K562 (cell line): Measurements from ENCODE around the gene EXOC6.

Source experiments
- FOXM1 ChIP-seq, 2 experiments: fragments of 450-650 bp in 1 of 2; sonication (generic) in 1 of 2; formaldehyde crosslinking in 1 of 2; IDR thresholded peaks; 2 replicates each; pipeline versions ENCODE4 v1.6.1 to v1.9.0; 2017 to 2022; ENCODE audit warnings: low read depth in 2 of 2, mild to moderate bottlenecking in 2 of 2, missing genetic modification reagents in 1 of 2, moderate library complexity in 1 of 2
- HCFC1 ChIP-seq: IDR thresholded peaks from 2 replicates; pipeline ENCODE4 v1.6.1; 2012; ENCODE audit warnings: low read depth, low read length, improper control_type of control experiment
- IRF2 ChIP-seq: sonication (generic); formaldehyde crosslinking; IDR thresholded peaks from 2 replicates; pipeline ENCODE4 v1.8.1; 2022; ENCODE audit warnings: mild to moderate bottlenecking, missing genetic modification reagents
- MBD2 ChIP-seq: sonication (generic); IDR thresholded peaks from 2 replicates; pipeline ENCODE4 v1.6.1; 2016; ENCODE audit warnings: low read depth, borderline replicate concordance
- NCOA2 ChIP-seq, 2 experiments: fragments of 450-650 bp; IDR thresholded peaks; 2 replicates each; pipeline ENCODE4 v1.6.1; 2018; ENCODE audit warnings: mild to moderate bottlenecking in 2 of 2, moderate library complexity in 1 of 2; ENCODE audit not compliant: partially characterized antibody in 2 of 2
- SIN3A ChIP-seq, 2 experiments: fragments of 150-350 bp in 1 of 2; IDR thresholded peaks; 2 replicates each; pipeline ENCODE4 v1.6.1; 2011 to 2016; ENCODE audit warnings: borderline replicate concordance in 2 of 2, low read depth in 2 of 2, low read length in 2 of 2, mild to moderate bottlenecking in 2 of 2, moderate library complexity in 2 of 2; ENCODE audit not compliant: control insufficient read depth in 1 of 2
- USF2 ChIP-seq: sonication (generic); formaldehyde crosslinking; IDR thresholded peaks from 2 replicates; pipeline ENCODE4 v1.5.0; 2020; ENCODE audit warnings: missing genetic modification reagents
- TF ChIP-seq, protein P1 (sequence below), 3 experiments: IDR thresholded peaks in 2 of 3; conservative IDR thresholded peaks in 1 of 3; 2 replicates each; pipeline ENCODE4 v1.5.1; 2011 to 2012; ENCODE audit warnings: low read length in 3 of 3, mild to moderate bottlenecking in 3 of 3, control low read depth in 2 of 3, improper control_type of control experiment in 1 of 3, inconsistent platforms in 1 of 3, low read depth in 1 of 3, mixed read lengths in 1 of 3, moderate library complexity in 1 of 3; ENCODE audit not compliant: insufficient read depth in 2 of 3

GRCh38 chr10:92832121-92832520, 16.2 kb upstream of the EXOC6 start:
- TF ChIP-seq SIN3A (IDR thresholded peaks at IDR 0.05; ENCODE audit: borderline replicate concordance in 2 of 2, control insufficient read depth in 1 of 2, low read depth in 2 of 2, low read length in 2 of 2), result no peak
- no peak for TF ChIP-seq IRF2
- no peak for TF ChIP-seq NCOA2 (IDR thresholded peaks at IDR 0.05; ENCODE audit: partially characterized antibody in 2 of 2)
- no peak for TF ChIP-seq USF2
- TF ChIP-seq FOXM1 (IDR thresholded peaks at IDR 0.05; ENCODE audit: low read depth), result no peak
- TF ChIP-seq FOXM1 (CRISPR knock-in tag; IDR thresholded peaks at IDR 0.05; ENCODE audit: low read depth), result no peak
- TF ChIP-seq, protein P1, sequence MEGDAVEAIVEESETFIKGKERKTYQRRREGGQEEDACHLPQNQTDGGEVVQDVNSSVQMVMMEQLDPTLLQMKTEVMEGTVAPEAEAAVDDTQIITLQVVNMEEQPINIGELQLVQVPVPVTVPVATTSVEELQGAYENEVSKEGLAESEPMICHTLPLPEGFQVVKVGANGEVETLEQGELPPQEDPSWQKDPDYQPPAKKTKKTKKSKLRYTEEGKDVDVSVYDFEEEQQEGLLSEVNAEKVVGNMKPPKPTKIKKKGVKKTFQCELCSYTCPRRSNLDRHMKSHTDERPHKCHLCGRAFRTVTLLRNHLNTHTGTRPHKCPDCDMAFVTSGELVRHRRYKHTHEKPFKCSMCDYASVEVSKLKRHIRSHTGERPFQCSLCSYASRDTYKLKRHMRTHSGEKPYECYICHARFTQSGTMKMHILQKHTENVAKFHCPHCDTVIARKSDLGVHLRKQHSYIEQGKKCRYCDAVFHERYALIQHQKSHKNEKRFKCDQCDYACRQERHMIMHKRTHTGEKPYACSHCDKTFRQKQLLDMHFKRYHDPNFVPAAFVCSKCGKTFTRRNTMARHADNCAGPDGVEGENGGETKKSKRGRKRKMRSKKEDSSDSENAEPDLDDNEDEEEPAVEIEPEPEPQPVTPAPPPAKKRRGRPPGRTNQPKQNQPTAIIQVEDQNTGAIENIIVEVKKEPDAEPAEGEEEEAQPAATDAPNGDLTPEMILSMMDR (IDR thresholded peaks at IDR 0.05 in 2 of 3, conservative IDR thresholded peaks at IDR 0.05 in 1 of 3; ENCODE audit: insufficient read depth in 2 of 3, low read depth in 1 of 3, low read length in 3 of 3), result no peak
- no peak for TF ChIP-seq MBD2
- no peak for TF ChIP-seq HCFC1
